Activated CD8-positive, alpha-beta T cell treated with anti-CD3 and anti-CD28 coated beads for 36 hours (primary cell): ENCODE data around the gene PHC3. TPM values are rescaled to one million over a fixed set of nuclear protein-coding genes. Genes with fewer than 3 reads are reported as not detected.

ENCODE experiments used
- ATAC-seq: fragments of 200-7000 bp; cut with Tn5 transposase; one replicate; pipeline ENCODE4 v1.10.0; 2021; ENCODE audit warnings: mild to moderate bottlenecking, moderate library complexity
- CTCF ChIA-PET: fragments of 350-600 bp; sonication (Branson Sonifier 250); formaldehyde crosslinking; loops from one replicate; lab custom pipeline; 2021; ENCODE audit warnings: antibody characterized with exemption; lab: Charles Lee
- POLR2A ChIA-PET: fragments of 350-600 bp; sonication (Branson Sonifier 250); formaldehyde crosslinking; loops from one replicate; lab custom pipeline; 2021; ENCODE audit warnings: antibody characterized with exemption; lab: Charles Lee
- DNase-seq: peaks from one replicate; pipeline ENCODE4 v3.0.0-alpha.2; 2020
- H3K27ac Mint-ChIP-seq: one replicate; pipeline ENCODE4 v1.8.0; 2021; ENCODE audit warnings: mild to moderate bottlenecking, mixed read lengths
- H3K27me3 Mint-ChIP-seq: one replicate; pipeline ENCODE4 v1.8.0; 2021; ENCODE audit warnings: mixed read lengths
- H3K36me3 Mint-ChIP-seq: one replicate; pipeline ENCODE4 v1.8.0; 2021; ENCODE audit warnings: low read depth, mixed read lengths
- H3K4me1 Mint-ChIP-seq: one replicate; pipeline ENCODE4 v1.8.0; 2021; ENCODE audit warnings: low read depth, mixed read lengths
- H3K4me3 Mint-ChIP-seq: one replicate; pipeline ENCODE4 v1.8.0; 2021; ENCODE audit warnings: mild to moderate bottlenecking, moderate library complexity, mixed read lengths
- H3K9me3 Mint-ChIP-seq: one replicate; pipeline ENCODE4 v1.8.0; 2021; ENCODE audit warnings: mixed read lengths
- intact Hi-C: fragments of 100-400 bp; cut with micrococcal nuclease; formaldehyde crosslinking; loops from one replicate; pipeline ENCODE4 v1.10.0; 2022
- total RNA-seq, 2 experiments: library from RNA; stranded (reverse); gene quantifications; one replicate each; pipeline ENCODE4 v1.2.3, GENCODE V29; 2021
- TF ChIP-seq, protein P1 (sequence below): fragments of 200-600 bp; IDR thresholded peaks from one replicate; pipeline ENCODE4 v1.8.0; 2022; ENCODE audit warnings: antibody characterized with exemption, mild to moderate bottlenecking

Gene PHC3
- total RNA-seq, 2 experiments from 2014 or later: 50.1 to 53.0 TPM

DNA sequence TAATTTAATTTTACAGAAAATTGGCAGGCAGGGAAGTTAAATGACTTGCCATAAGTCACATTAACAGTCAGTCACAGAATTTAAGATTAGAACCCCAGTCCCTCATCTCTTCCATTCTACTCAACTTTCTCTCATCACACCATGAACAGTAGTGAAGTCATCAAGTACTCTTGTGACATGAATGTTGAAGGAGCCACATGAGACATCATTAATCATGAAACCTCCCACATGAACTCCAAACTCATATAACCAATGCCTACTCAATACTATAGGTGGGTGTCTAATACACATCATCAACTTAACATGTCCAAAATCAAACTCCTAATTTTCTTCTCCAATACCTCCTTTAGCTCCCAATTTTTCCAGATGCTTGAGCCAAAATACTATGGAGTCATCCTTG is 19.5 kb downstream of the PHC3 start:
- H3K4me1 Mint-ChIP-seq: peaks cover 59% of the 10 kb centered on the region
- ATAC-seq: peak; percentile 71
- no peaks in the 10 kb centered on the region for H3K27me3 Mint-ChIP-seq
- peaks cover 69% of the 10 kb centered on the region for H3K36me3 Mint-ChIP-seq
- intact Hi-C loops: no loop called here
- ChIA-PET POLR2A (interaction anchor here (1.1 kb wide), 1 partner anchor 12 kb away, joined by 3 read pairs; no protein-coding TSS in a partner anchor), CTCF (interaction anchor here (1.0 to 1.2 kb wide), 3 partner anchors 9 to 16 kb away, joined by 3 to 4 read pairs (median 3); no protein-coding TSS in a partner anchor)
- H3K9me3 Mint-ChIP-seq: peaks cover 6% of the 10 kb centered on the region
- H3K27ac Mint-ChIP-seq: peak overlapping the region; percentile 82
- no peak overlapping the region for H3K4me3 Mint-ChIP-seq
- TF ChIP-seq, protein P1, sequence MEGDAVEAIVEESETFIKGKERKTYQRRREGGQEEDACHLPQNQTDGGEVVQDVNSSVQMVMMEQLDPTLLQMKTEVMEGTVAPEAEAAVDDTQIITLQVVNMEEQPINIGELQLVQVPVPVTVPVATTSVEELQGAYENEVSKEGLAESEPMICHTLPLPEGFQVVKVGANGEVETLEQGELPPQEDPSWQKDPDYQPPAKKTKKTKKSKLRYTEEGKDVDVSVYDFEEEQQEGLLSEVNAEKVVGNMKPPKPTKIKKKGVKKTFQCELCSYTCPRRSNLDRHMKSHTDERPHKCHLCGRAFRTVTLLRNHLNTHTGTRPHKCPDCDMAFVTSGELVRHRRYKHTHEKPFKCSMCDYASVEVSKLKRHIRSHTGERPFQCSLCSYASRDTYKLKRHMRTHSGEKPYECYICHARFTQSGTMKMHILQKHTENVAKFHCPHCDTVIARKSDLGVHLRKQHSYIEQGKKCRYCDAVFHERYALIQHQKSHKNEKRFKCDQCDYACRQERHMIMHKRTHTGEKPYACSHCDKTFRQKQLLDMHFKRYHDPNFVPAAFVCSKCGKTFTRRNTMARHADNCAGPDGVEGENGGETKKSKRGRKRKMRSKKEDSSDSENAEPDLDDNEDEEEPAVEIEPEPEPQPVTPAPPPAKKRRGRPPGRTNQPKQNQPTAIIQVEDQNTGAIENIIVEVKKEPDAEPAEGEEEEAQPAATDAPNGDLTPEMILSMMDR: no peak
- no peak for DNase-seq

DNA sequence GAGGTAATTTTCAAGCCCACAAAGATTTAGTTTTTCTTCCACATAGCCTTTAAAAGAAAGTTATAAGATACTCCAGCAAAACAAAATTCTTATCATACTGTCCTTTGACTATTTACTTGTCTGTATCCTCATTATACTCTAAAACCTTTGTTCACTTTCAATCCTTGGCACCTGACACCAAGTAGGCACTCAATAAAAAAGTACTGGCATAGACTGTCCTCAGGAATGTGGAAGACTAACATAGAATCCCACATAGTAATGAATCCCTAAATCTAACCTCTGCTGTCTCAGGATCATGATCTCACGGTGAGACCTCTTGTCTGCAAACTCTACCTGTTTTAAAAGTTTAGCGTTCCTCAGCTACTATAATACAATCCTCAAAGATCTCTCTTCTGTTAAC is 21.6 kb downstream of the PHC3 start:
- ChIA-PET CTCF (no interaction called here), POLR2A (no interaction called here)
- Mint-ChIP-seq H3K27me3 (no peaks in the 10 kb centered on the region), H3K27ac (peak overlapping the region; percentile 70), H3K4me3 (no peak overlapping the region), H3K4me1 (peaks cover 67% of the 10 kb centered on the region), H3K9me3 (peaks cover 6% of the 10 kb centered on the region), H3K36me3 (peaks cover 67% of the 10 kb centered on the region)
- intact Hi-C loops: no loop called here
- TF ChIP-seq, protein P1: no peak
- no peak for DNase-seq
- no peak for ATAC-seq

DNA sequence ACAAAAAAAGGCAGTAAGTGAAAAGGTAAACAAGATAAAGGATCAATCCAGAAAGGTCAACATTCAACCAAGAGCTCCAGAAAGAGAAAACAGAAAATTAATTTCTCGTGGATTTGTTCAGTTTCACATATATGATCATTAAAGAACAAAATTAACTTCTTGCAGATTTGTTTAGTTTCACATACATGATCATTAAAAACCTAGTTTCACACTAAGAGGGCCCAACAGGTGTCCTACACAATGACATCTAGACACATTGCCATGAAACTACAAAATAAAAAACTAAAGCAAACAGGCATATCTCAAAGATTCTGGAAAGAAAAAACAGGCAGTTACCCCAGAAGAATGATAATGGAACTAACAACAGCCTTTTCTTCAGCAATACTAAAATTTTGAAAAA is 22.1 kb downstream of the PHC3 start:
- POLR2A ChIA-PET: no interaction called here
- CTCF ChIA-PET: no interaction called here
- intact Hi-C loops: no loop called here
- Mint-ChIP-seq H3K27me3 (no peaks in the 10 kb centered on the region), H3K9me3 (peaks cover 6% of the 10 kb centered on the region), H3K27ac (peak overlapping the region; percentile 66), H3K4me3 (no peak overlapping the region), H3K4me1 (peaks cover 67% of the 10 kb centered on the region), H3K36me3 (peaks cover 67% of the 10 kb centered on the region)
- DNase-seq (no peak), ATAC-seq (no peak)
- TF ChIP-seq, protein P1: no peak

DNA sequence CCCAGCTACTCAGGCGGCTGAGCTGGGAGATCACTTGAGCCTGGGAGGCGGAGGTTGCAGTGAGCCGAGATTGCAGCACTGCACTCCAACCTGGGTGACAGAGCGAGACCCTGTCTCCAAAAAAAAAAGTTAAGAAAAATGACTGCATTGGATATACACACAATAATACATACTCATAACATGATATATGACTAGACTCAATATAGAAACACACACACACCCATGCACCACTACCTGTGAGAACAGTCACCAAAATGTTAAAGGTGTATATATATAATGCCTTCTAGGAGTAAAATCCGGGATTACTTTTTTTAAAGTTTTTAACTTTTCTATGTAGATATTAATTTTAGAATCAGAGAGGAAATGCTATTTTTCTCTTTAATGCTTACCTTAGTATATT is 25.9 kb downstream of the PHC3 start:
- Mint-ChIP-seq H3K4me3 (no peak overlapping the region), H3K4me1 (peaks cover 62% of the 10 kb centered on the region), H3K27me3 (no peaks in the 10 kb centered on the region), H3K27ac (peak overlapping the region; percentile 84), H3K9me3 (peaks cover 2% of the 10 kb centered on the region), H3K36me3 (peaks cover 42% of the 10 kb centered on the region)
- POLR2A ChIA-PET: no interaction called here
- TF ChIP-seq, protein P1: no peak
- no peak for ATAC-seq
- intact Hi-C loops: no loop called here
- CTCF ChIA-PET: no interaction called here
- no peak for DNase-seq

DNA sequence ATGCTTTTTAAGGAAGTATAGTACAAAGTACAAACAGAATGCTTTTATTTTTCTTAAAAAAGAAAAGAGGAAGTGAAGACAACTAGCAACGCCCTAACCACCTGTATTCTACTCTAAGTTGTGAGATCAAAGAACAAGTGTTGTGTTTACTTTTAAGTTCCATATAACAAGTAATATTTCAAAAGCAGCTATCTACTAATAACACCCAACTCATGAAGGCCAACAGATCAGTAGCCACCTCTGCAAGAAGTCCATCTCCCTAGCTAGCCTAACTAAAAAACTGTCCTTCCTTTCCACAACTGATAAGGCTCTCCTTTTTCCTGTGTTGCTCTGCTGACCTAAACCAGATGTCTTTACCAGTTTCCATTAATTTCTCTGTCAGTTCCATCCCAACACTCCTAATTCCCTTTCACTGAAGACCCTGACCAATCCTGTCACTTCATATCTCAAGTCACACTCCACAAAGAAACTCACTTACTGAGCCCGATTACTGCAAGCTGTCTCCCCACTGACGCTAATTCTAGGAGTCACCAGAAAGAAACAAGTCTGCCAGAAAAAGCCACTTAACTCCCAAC is 26.9 kb downstream of the PHC3 start:
- POLR2A ChIA-PET: interaction anchor here (1.0 to 1.1 kb wide), 2 partner anchors 8 to 12 kb away, joined by 3 to 4 read pairs; no protein-coding TSS in a partner anchor
- Mint-ChIP-seq H3K4me1 (peaks cover 57% of the 10 kb centered on the region), H3K27me3 (no peaks in the 10 kb centered on the region), H3K4me3 (peak overlapping the region; percentile 12), H3K27ac (peak overlapping the region; percentile 84), H3K36me3 (peaks cover 43% of the 10 kb centered on the region), H3K9me3 (no peaks in the 10 kb centered on the region)
- TF ChIP-seq, protein P1: no peak
- intact Hi-C loops: no loop called here
- CTCF ChIA-PET: no interaction called here
- no peak for DNase-seq
- no peak for ATAC-seq
